ENCODE results near the gene HIPK3.

DNA sequence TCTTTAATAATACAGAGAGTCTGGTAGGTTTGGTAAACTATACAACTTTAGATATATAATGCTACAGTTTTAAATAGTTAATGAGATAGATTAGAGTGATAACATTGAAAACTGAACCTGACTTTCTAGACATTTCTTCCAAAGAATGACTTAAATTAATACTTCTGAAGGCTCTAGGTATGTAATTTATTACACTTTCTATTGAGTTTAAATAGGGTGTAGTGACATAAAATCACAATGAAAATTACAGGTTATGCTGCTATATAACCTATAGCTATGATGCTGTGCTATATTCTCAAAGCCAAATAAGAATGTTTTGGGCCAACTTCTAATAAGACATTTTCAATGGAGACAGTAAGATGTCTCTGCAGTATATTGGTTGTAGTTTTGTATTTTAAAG, 7.7 kb downstream of the HIPK3 start:
- TF ChIP-seq GATA2 (IDR thresholded peaks at IDR 0.05; ENCODE audit: low read depth, low read length): no peak
- no peak for TF ChIP-seq GATA3 (IDR thresholded peaks at IDR 0.05; ENCODE audit: low read depth, low read length)

All from SH-SY5Y (cell line).